Stimulated activated CD4-positive, alpha-beta T cell treated with anti-CD3 and anti-CD28 coated beads, TNF-alpha, amount 100 ng/mL, for 48 hours (primary cell): ENCODE measurements around the gene SORBS1.

ENCODE experiments used
- DNase-seq, 3 donors: peaks; one replicate each; pipeline ENCODE4 v3.0.0-alpha.2; 2020; ENCODE audit warnings: low read depth in 3 of 3

SORBS1 gene

DNA sequence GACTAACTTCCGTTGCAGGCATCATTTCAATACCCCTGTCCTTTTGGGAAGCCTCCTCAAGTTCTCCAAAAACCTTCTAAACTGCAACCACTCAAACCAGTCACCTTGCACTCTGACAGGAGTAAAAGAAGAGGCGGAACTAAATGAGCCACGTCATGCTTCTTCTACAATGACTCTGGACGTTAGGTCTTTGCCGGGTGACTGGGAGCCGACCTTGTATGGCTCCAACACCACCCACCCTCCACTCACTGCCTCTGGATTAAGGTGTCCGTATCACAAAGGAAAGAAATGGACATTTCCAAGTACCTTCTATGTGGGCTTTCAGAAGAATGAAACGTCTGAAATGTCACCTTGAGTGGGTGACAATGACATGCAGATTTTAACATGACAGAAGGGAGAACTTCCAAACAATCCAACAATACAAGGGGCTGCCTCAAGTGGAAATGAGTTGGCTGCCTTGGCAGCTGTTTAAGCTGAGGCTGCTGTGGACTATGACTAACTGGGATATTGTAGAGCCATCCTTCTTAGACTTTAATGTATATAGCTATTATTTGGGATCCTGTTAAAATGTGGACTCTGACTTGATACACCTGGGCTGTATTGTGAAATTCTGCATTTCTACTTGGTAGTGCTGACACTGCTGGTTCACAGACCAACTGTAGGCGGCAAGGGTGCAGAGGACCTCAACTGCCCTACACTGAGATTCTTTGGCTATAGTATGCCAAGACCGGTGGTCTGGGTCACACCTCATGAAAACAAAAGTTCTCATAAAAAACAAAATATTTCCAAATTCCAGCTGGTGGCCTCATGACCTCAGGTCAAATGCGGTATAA is 236.5 kb downstream of the SORBS1 start:
- no peak for DNase-seq

DNA sequence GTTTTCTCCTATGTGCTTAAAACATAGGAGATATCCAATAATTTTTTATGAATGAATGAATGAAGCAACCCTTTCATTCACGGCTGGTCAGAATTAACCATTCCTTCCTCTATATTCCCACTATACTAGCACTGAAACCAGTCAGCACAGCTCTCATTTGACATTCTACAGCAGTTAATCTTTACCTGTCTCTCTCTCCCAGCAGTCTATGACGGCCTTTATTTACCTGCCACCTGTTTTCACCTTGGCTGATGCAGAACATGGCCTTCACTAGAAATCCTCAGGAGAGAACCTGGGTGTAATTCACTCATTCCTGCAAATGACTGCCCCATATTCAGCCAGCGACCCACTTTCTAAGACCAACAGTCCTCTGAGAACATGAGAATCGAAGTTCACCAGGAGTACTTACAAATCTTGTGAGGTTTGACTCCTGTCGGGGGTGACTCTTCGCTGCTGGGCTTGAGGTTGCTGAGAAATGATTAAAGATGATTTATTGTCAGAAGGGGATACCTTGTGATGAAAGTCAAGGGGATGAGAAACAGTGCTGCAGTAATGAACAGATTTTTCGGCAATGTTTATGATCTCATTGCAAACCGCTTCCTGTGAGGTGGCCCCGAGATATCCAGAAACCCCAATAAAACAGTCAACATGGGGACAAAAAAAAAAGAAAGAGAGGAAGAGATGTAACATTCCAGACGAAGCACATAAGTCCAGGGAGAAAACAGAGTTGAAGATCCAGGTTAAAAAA is 239.4 kb downstream of the SORBS1 start:
- DNase-seq: no peak

DNA sequence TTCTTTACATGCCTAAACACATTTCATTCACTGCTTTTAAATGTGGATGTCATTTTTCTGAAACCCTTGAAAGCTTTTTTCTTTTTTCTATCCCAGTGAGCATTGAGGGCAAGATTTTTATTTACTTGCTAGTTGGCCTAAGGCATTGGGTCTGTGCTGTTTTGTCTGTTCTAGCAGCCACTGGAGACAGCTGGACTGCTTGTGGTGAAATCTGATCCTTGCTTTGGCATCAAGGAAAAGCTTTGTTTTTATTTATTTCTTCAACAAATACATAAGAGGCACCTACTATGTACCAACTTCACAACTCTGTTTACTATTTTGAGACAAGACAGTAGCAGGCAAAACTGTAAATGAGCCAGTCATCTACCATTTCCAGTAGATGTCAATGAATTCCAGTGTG is 241.9 kb downstream of the SORBS1 start:
- DNase-seq: no peak

DNA sequence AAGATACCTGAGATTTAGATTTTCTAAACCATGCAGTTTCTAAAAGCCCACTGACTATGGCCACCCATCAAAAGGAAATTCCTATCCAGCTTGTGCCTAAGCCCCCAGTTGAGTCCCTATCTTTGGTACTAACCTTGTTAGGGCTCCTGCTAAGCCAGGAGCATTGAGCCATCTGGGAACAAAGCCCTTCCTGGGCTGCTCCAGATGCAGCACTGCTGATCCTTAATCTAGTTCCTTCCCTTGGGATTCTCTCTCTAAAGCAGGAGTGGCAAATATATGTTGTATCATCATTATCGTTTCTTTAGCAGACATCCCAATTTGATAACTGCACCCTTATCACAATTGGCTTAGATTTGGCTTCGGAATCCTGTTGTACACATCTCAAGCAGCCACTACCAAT is 245.7 kb downstream of the SORBS1 start:
- DNase-seq: no peak

DNA sequence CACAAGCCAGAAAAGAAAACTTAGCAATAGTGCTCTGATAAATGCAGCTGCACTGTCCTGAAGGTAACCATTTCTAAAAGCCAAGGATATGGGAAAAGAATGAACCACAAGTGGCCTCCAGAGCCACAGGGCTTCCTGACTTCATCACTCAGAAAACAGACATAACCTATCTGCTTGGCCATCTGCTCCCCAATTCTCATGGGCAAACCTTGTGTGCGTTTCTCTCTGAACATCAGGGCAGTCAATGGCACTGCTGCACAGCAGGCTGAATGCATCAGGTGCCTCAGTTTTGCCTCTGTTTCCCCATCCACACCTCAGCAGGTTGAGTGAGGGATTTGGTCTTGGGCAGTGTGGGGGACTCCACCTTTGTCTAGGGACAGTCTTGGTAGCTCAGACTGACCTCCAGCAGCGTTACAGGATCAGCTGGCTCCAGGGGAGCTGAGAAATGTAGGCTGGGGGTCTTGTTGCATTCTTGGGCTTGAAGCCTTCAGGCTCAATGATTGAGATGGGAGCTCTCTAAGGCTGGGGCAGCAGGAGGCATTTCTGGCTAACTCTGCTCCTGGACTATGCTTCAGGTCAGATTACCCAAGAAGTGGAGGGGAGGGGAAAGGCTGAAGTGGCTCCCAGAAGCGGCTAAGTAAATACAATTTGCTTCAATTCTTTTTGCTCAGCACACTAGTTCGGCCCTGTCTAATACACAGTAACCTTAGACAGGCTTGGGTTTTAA is 246.8 kb downstream of the SORBS1 start:
- DNase-seq: no peak

DNA sequence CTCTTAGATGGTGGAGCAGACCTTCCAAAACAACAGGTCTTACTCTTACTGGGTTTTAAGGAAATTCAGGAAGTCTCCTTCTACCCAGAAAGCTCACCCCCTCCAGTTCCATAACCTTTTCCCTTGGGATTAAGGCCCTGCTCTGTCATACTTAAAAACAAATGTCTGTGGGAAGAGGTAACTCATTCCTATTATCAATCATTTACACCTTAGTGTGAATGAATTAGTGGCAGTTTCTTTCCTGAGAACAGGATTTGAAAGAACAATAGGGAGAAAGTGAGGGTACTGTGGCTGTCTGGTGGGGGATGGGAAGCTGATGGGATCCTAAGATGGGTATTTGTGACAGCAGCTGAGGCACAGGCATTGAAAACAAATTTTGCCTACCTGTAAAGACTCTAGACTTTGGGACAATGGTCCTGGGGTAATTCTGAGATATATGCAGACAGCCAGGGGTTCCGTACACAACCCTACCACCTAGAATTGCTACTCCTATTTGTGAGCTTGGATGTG is 248.1 kb downstream of the SORBS1 start:
- no peak for DNase-seq

DNA sequence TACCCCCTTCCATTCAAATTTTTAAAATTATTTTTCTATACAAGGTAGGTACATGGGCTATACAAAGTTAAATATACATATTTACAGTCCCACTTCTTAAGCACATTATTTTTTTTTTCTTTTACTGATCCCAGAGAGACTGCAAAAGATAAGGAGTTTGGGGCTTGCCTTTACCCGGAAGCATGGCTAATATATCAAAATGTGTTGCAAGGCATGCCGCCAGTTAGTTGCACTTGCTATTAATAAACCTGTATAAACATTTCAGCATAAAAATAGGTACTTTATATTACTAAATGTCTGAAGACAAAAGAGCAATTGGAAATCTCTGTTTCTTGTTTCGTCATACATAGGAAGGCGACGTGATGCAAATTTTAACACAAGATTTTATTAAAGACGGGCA is 248.9 kb downstream of the SORBS1 start:
- no peak for DNase-seq

DNA sequence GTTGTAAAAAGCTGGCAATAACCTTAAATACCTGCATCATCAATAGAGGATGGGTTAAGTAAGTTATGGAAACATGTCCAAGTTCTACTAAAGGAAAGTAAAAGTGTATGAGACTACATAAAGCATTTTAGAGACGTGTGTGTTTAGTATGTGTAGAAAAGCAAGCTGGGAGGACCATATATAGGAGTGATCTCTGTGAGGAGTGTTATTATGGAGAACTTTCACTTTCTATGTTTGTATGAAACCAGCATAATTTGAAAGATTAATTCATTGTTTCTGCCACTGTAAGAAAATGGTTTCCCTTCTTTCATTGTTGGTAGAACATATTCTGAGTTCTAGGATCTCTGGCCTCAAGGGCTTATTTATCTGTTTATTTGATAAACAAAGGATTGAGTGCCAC is 251.2 kb downstream of the SORBS1 start:
- DNase-seq: no peak

DNA sequence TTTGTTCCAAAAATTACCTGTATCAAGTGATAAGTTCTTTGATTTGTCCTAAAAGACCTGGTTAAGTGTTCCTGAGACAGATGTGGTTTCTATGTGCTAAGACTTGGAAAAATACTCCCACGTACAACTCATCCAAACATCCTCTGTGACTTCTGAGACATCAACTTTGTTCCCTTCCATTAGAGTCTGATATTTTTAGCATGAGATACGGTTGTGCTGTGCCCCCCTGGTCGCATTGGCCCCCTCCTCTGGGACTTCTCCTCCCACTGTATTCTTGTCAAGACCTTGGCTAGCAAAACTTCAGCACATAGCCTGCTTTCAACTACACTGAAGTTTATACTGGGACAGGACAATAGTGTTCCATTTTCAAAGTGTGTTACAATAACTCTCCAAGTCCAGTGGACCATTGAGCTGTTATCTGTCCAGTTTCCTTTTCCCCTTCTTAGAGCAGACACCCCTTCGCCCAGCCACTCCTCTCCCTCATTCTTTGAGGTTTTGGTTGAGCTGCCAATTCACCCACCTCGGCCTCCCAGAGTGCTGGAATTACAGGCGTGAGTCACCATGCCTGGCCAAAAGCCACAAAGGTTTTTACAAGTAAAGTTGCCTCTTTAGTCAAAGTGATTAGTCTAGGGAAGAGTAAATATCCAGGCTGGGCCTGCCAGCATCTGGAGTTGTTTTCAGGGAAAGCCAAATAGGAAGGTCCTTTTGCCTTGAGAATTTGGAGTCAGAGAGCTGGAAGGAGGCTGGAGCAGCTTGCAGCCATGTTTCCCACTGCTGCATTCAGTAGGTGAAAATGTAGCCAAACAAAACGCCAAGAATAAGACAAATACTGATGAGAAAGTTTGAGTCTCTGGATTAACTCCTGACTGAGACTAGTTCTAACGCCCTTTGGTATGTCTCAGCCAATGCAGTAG is 252.5 kb downstream of the SORBS1 start:
- no peak for DNase-seq

DNA sequence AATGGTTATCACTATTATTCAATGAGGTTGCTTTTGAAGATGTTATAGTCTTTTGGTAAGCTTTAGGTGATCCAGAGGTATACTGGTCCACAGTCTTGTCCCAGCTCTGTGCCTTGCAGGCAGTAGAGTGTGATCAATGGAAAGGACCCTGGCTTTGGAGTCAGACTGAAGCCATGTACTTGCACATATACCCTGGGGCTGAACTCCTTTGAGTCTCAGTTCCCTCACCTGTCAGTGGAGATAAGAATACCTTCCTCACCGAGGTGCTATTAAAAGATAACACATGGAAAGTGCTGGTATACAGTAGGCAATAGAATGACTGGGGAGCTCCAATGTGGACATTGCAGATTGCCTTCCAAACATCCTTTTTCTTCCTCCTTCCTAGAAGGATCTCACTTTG is 254.3 kb downstream of the SORBS1 start:
- DNase-seq: no peak

DNA sequence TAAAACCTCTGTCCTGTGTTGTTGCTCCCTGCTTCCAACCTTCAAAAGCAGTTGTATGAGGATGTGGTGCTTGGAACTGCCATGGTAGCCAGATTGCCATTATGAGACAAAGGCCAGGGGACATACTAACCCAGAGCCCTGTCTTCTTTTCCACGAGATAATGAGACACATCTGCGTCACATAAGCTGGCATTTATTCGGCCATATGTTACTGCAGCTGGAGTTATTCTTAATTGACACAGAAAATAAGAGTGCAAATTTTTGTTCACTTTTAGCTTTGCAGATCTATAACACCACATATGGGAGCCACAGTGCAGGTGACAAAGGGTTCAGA is 254.9 kb downstream of the SORBS1 start:
- no peak for DNase-seq

DNA sequence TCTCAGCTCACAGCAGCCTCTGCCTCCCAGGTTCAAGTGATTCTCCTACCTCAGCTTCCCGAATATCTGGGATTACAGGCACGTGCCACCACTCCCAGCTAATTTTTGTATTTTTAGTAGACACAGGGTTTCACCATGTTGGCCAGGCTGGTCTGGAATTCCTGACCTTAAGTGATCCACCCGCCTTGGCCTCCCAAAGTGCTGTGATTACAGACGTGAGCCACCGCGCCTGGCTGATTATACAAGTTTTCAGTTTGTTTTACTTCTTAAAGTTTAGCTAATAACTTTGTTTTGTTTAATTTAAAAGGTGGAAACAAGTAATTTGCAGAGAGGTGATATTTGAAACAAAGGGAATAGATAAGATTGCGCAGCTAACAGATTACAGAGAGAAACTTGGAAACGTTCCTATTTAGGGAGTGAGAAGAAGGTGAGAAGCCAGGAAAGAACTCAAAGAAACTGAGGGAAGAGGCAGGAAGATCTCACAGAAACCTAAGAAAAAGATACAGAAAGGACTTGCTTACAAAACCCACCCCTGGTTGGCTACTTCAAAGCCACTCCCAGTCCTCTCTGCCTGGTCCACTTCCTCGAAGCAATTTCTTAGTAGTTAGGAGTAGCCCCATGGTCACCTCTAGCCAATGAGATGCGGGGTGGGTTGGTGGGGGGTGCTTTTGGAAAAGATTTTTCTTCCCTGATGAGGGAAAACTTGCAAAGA is 255.4 kb downstream of the SORBS1 start:
- DNase-seq: no peak

DNA sequence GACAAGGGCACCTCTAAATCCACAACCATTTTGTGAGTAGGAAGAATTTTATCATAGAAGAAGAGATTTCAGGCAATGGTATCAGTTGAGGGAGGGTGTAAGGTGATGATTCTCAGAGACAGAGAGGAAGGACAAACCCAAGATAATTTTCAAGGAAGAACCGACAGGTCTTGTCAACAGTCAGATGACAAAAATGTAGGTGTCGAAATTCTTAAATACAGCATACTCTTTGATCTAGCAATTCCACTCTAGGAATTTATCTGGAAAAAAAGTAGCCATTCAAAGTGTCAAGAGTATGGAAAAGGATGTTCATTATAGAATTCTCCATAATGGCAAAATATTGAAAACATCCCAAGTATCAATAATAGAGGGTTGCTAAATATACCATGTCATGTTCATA is 256.2 kb downstream of the SORBS1 start:
- no peak for DNase-seq

DNA sequence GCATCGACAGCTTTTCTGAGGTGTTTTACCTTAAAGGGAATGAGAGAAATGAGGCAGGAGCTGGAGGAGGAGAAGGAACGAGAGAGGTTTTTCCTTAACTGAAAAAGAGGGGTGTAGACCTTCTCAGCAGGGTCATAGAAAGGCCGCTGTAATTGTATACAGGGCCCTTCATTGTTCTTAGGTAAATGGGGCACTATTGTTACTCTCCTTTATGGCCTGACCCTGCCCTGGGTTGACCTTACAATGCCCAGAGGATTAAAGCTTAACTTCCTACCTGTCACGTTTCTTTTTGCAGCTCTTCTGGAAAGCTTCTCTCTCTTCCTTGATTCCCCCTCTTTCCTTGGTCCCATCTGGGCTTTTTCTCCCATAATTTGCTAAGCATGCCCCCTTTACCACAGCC is 256.7 kb downstream of the SORBS1 start:
- DNase-seq: no peak

DNA sequence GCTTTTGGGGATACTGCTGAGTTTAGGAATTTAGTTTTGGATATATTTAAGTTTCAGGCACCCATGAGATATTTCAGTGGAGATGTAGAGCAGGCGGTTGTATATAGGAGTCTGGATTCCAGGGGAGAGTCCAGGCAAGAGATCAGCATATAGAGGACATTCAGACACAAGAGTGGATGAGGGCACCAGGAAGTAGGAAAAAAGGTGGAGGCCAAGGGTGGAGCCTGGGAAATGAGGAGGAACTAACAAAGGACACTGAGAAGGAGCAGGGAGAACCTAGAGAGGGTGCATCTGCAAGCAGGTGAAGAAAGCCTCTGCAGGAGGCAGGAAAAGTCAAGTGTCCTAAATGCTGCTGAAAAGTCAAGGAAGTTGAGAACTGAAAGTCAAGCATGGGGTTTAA is 257.2 kb downstream of the SORBS1 start:
- no peak for DNase-seq

DNA sequence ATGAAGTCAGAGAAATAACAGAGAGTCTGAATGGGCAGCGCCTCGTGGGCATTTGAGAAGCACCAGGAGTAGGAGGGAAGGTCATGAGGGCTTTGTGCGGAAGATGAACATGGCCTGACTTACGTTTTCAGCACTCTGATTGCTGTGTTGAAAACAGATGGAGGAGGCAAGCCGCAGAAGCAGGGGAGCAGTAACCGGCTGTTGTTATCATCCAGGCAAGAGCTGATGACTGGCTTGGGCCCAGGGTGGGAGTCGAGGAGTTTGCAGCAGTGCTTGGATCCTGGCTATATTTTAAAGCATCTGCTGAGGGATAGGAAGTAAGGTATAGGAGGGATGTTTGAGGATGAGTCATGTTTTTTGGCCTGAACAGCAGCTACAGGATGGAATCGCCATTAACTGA is 257.6 kb downstream of the SORBS1 start:
- DNase-seq: no peak

DNA sequence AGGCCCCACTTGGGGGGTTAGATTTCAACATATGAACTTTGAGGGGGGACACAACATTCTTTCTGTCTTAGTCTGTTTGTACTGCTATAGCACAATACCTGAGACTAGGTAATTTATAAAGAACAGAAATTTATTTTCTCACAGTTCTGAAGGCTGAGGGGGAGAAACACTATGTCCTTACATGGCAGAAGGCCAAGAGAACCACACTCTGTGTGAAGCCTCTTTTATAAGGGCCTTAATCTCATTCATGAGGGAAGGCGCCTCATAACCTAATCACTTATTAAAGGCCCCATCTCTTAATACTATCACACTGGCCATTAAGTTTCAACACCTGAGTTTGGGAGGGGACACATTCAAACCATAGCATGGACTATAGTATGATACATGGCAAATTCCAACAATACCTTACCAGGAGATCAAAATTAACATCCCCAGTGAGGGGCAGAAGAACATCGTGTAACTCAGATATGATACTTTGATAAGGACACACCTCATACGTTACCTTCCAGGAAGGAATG is 261.1 kb downstream of the SORBS1 start:
- no peak for DNase-seq

DNA sequence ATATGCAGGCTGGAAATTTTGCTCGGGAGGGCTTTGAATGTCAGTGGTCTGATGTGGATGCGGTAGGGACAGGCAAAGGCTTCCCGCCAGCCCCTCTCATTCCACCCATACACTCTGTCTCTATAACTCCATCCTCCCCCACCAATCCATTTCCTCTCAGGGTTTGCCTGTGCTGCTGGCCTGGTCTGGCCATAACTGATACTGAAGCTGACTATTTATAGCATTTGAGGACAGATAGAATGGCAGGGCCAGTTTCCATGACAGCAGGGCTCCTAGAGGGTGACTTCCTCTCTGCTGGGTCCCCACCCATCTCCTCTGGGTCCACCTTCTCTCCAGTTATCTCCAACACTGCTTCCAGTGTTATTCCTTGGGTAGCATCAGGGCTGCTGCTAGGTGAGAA is 263.8 kb downstream of the SORBS1 start:
- no peak for DNase-seq

DNA sequence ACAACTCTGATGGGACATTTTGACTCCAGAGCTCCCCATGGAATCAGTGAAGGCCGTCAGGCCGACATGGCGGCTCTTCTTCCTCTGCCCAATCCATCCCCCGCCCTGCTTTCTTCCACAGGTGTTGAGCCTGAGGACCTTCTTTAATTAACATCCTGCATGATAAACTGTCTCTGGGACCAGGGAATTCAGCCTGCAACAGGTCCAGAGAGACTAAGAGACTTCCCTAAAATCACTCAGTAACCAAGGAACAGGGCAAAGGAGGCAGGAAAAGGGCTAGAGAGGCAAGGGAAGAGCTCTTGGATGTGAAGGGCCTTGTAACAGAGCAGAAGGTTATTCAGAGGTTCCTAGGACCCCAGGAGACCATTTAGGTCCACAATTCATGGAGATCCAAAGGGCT is 264.4 kb downstream of the SORBS1 start:
- DNase-seq: no peak

DNA sequence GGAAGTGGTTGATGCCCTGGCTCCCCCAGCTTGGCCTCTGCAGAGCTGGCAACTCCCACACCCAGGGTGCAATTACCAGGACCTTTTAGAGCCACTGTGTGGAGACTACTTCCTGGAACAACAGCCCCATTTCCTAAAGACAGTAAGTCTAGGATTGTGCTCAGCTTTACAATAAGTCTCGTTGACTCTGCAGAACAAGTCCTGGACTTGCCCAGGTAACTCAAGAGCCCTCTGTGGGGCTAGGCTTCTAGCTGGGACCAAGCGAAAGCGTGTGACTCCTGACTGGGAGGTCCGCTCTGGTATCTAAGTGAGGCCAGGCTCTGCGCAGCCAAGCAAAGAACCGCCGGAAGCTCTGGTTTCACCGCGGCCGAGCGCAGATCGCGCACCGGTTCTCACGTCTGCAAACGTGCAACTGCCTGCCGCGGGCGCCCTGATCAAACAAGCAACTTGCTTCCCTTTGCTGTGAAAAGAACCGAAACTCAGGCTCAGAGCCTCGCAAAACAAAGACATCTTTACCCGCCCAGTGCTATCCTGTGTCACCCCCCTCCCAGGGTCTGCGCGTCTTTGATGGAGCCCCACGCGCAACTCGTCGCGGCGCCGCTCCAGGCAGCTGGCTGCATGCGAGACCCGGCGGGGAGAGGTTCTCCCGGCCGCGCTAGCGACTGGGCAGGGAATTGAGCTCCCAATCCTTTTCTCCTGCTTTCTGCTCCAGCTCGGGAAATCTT is 266.0 kb downstream of the SORBS1 start:
- DNase-seq: peak in 2 of 3 donors; percentile 8 to 32
